T1000 (cell line): ENCODE data around the gene CDH18.

ENCODE experiments used
- DNase-seq: peaks from one replicate; lab custom pipeline; 2025; ENCODE audit warnings: mixed read lengths; lab: John Stamatoyannopoulos, UW

The CDH18 gene

GRCh38 chr5:19928562-19929421 is 59.2 kb downstream of the CDH18 start:
- DNase-seq = no peak

GRCh38 chr5:19927919-19928318 is 60.1 kb downstream of the CDH18 start:
- DNase-seq = no peak

GRCh38 chr5:19927170-19927569 is 60.8 kb downstream of the CDH18 start:
- no peak for DNase-seq

- DNase-seq = no peak
Measured at GRCh38 chr5:19923742-19924141, 64.3 kb downstream of the CDH18 start.

- DNase-seq = no peak
Measured at GRCh38 chr5:19920761-19921160, 67.2 kb downstream of the CDH18 start.

- no peak for DNase-seq
Measured at GRCh38 chr5:19918780-19919179, 69.2 kb downstream of the CDH18 start.

GRCh38 chr5:19917588-19918122 is 70.3 kb downstream of the CDH18 start:
- no peak for DNase-seq

- DNase-seq = no peak
Measured at GRCh38 chr5:19910136-19910535, 77.9 kb downstream of the CDH18 start.

GRCh38 chr5:19904766-19905165 is 83.2 kb downstream of the CDH18 start:
- DNase-seq = no peak

GRCh38 chr5:19903611-19904010 is 84.4 kb downstream of the CDH18 start:
- no peak for DNase-seq

GRCh38 chr5:19902316-19902934 is 85.6 kb downstream of the CDH18 start:
- no peak for DNase-seq

GRCh38 chr5:19900269-19900668 is 87.7 kb downstream of the CDH18 start:
- no peak for DNase-seq

GRCh38 chr5:19891658-19892057 is 96.3 kb downstream of the CDH18 start:
- no peak for DNase-seq

GRCh38 chr5:19886123-19886917 is 101.7 kb downstream of the CDH18 start:
- DNase-seq = no peak

GRCh38 chr5:19885040-19885824 is 102.8 kb downstream of the CDH18 start:
- DNase-seq = no peak

- no peak for DNase-seq
Measured at GRCh38 chr5:19880859-19881436, 107.1 kb downstream of the CDH18 start.

- DNase-seq = no peak
Measured at GRCh38 chr5:19880458-19880857, 107.5 kb downstream of the CDH18 start.

GRCh38 chr5:19874811-19875210 is 113.2 kb downstream of the CDH18 start:
- no peak for DNase-seq

GRCh38 chr5:19866090-19866450 is 121.9 kb downstream of the CDH18 start:
- DNase-seq = no peak

GRCh38 chr5:19865336-19866089 is 122.5 kb downstream of the CDH18 start:
- DNase-seq = no peak

- DNase-seq = no peak
Measured at GRCh38 chr5:19862711-19863110, 125.3 kb downstream of the CDH18 start.
